SK-N-SH (cell line): ENCODE data around the gene VASP.

Experiments used
- EP300 ChIP-seq, 2 experiments: IDR thresholded peaks; 2 replicates each; pipeline versions ENCODE4 v1.4.0 to v1.6.1; 2012; ENCODE audit warnings: borderline replicate concordance in 1 of 2, low read depth in 1 of 2, low read length in 1 of 2
- FOXJ3 ChIP-seq: sonication (generic); formaldehyde crosslinking; IDR thresholded peaks from 2 replicates; pipeline ENCODE4 v1.5.1; 2020; ENCODE audit warnings: mild to moderate bottlenecking, missing genetic modification reagents
- FOXM1 ChIP-seq: IDR thresholded peaks from 2 replicates; pipeline ENCODE4 v1.4.0; 2012; ENCODE audit warnings: low read depth, mild to moderate bottlenecking
- RFX5 ChIP-seq: IDR thresholded peaks from 2 replicates; pipeline ENCODE4 v1.6.1; 2012; ENCODE audit warnings: mild to moderate bottlenecking, improper control_type of control experiment, low read length
- TCF12 ChIP-seq: IDR thresholded peaks from 2 replicates; pipeline ENCODE4 v1.4.0; 2012
- TF ChIP-seq, protein P1 (sequence below): fragments of 150-350 bp; IDR thresholded peaks from 2 replicates; pipeline ENCODE4 v1.6.1; 2017; ENCODE audit warnings: antibody characterized with exemption, low read length, low read depth, borderline replicate concordance
- TF ChIP-seq, protein P2 (sequence below): fragments of 200-600 bp; sonication (generic); IDR thresholded peaks from 2 replicates; pipeline ENCODE4 v1.6.1; 2017; ENCODE audit warnings: antibody characterized with exemption, mild to moderate bottlenecking, moderate library complexity
- TF ChIP-seq, protein P3 (sequence below): IDR thresholded peaks from 2 replicates; pipeline ENCODE4 v1.4.0; 2012; ENCODE audit warnings: low read depth
- TF ChIP-seq, protein P4 (sequence below): IDR thresholded peaks from 2 replicates; pipeline ENCODE4 v1.4.0; 2012; ENCODE audit warnings: low read depth, borderline replicate concordance

DNA sequence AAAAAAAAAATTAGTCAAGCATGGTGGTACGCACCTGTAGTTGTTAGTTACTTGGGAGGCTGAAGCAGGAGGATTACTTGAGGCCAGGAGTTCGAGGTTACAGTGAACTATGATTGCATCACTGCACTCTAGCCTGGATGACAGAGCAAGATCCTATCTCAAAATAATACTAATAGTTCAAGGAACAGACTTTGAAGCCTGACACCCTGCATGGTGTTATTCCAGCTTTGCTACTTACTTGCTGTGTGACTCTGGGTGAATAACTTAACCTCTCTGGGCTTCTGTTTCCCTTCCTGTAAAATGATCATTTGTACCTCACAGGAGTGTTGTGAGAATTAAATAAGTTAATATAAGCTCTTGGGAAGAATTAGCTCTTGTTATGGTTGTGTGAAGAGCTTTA is 43.0 kb upstream of the VASP start:
- TF ChIP-seq, protein P1, sequence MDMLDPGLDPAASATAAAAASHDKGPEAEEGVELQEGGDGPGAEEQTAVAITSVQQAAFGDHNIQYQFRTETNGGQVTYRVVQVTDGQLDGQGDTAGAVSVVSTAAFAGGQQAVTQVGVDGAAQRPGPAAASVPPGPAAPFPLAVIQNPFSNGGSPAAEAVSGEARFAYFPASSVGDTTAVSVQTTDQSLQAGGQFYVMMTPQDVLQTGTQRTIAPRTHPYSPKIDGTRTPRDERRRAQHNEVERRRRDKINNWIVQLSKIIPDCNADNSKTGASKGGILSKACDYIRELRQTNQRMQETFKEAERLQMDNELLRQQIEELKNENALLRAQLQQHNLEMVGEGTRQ = no peak
- TF ChIP-seq, protein P2, sequence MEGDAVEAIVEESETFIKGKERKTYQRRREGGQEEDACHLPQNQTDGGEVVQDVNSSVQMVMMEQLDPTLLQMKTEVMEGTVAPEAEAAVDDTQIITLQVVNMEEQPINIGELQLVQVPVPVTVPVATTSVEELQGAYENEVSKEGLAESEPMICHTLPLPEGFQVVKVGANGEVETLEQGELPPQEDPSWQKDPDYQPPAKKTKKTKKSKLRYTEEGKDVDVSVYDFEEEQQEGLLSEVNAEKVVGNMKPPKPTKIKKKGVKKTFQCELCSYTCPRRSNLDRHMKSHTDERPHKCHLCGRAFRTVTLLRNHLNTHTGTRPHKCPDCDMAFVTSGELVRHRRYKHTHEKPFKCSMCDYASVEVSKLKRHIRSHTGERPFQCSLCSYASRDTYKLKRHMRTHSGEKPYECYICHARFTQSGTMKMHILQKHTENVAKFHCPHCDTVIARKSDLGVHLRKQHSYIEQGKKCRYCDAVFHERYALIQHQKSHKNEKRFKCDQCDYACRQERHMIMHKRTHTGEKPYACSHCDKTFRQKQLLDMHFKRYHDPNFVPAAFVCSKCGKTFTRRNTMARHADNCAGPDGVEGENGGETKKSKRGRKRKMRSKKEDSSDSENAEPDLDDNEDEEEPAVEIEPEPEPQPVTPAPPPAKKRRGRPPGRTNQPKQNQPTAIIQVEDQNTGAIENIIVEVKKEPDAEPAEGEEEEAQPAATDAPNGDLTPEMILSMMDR = no peak
- no peak for TF ChIP-seq FOXM1
- TF ChIP-seq, protein P3, sequence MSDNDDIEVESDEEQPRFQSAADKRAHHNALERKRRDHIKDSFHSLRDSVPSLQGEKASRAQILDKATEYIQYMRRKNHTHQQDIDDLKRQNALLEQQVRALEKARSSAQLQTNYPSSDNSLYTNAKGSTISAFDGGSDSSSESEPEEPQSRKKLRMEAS = no peak
- TF ChIP-seq TCF12 = no peak
- no peak for TF ChIP-seq FOXJ3 (CRISPR knock-in tag)
- no peak for TF ChIP-seq EP300 (IDR thresholded peaks at IDR 0.05; ENCODE audit: borderline replicate concordance in 1 of 2, low read depth in 1 of 2, low read length in 1 of 2)
- TF ChIP-seq, protein P4, sequence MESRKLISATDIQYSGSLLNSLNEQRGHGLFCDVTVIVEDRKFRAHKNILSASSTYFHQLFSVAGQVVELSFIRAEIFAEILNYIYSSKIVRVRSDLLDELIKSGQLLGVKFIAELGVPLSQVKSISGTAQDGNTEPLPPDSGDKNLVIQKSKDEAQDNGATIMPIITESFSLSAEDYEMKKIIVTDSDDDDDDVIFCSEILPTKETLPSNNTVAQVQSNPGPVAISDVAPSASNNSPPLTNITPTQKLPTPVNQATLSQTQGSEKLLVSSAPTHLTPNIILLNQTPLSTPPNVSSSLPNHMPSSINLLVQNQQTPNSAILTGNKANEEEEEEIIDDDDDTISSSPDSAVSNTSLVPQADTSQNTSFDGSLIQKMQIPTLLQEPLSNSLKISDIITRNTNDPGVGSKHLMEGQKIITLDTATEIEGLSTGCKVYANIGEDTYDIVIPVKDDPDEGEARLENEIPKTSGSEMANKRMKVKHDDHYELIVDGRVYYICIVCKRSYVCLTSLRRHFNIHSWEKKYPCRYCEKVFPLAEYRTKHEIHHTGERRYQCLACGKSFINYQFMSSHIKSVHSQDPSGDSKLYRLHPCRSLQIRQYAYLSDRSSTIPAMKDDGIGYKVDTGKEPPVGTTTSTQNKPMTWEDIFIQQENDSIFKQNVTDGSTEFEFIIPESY = no peak
- TF ChIP-seq RFX5 = no peak
